ENCODE results near the gene METTL1.
"Not testable (repeated sequence)": the region's sequence is repeated elsewhere in the genome, so short reads cannot be mapped to it uniquely, and the experiment has no call there.

METTL1 gene

DNA sequence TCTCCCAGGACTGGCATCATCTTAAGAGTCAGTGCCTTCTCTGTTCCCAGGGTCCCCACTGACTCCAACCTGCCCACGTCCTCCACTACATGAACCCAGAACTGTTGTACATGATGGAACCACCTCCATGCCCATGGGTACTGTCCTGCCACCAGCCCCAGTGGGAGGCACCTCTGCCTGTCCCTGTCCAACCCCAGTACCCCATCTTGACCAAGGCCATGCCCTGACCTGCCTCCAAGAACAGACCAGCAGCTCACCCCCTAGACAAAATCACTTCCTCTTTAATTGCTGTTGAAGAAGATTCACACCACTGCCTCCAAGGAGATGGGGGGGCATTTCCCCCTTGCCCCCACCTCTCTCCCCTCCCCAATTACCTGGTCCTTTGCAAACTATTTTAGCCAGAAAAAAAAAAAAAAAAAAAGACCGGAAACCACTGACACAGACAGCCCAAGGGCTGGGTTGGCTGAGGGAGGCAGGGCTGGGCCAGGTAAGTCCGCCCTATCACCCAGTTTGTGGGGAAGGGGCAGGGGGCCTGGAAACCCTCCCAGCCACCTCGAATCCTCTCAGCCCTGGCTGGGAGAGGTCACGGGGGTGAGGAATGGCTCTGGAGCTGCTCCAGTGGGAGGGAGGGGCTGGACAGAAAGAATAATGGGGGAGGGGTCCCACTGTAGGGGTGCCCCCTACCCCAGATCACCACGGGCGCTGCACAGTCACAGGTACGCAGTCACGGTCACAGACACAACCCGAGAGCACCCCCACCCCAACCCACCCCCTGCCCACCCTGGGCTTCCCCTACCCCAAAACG lies 46.8 kb downstream of the METTL1 start:
- TF ChIP-seq, protein P1, sequence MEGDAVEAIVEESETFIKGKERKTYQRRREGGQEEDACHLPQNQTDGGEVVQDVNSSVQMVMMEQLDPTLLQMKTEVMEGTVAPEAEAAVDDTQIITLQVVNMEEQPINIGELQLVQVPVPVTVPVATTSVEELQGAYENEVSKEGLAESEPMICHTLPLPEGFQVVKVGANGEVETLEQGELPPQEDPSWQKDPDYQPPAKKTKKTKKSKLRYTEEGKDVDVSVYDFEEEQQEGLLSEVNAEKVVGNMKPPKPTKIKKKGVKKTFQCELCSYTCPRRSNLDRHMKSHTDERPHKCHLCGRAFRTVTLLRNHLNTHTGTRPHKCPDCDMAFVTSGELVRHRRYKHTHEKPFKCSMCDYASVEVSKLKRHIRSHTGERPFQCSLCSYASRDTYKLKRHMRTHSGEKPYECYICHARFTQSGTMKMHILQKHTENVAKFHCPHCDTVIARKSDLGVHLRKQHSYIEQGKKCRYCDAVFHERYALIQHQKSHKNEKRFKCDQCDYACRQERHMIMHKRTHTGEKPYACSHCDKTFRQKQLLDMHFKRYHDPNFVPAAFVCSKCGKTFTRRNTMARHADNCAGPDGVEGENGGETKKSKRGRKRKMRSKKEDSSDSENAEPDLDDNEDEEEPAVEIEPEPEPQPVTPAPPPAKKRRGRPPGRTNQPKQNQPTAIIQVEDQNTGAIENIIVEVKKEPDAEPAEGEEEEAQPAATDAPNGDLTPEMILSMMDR (IDR thresholded peaks at IDR 0.05; ENCODE audit: low read depth, low read length), result no peak
- DNase-seq (ENCODE audit: extremely low read depth, low read depth), result no peak

DNA sequence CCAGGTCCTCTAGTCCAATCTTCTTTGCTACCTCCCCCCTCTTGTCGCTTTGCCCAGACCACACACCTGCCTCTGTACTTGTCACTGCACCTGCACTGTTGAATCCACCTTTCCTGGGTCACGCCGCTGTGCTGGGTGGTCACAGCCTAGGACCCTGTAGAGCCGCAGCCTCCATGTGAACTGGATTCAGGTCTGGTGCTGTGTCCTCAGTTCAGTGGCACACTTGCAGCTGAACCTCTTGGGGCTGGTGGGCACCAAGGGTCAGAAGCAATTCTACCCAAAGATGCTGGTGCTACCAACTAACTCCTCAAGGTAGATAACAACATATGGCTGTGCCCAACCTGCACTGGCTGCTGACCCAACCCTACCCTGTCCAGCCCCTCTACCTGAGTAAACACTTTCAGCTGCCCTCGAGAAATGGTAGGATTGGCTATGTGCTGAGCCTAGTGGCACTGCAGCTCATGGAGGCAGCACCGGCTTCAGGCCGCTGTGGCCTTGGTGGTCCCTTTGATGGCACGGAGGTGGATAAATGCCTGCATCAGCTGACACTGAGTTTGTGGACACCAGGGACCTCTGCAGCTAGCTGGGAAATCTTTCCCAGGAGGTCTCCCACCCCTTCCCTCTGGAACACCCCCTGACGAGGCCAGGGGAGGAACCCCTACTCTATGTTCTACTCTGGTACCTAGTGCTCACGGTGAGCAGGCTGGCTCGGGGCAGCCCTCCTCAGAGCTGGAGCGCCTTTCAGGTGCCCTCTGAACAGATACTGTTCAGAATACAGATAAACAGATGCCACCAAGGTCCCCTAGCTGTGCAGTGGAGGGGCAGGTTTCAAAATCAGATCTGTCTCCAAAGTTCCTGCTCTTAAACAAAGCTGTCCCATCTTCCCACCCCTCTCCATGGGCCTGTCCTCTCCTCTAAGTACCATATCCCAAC lies 47.6 kb downstream of the METTL1 start:
- TF ChIP-seq, protein P1 (IDR thresholded peaks at IDR 0.05; ENCODE audit: low read depth, low read length), result no peak
- DNase-seq (ENCODE audit: extremely low read depth, low read depth), result no peak

DNA sequence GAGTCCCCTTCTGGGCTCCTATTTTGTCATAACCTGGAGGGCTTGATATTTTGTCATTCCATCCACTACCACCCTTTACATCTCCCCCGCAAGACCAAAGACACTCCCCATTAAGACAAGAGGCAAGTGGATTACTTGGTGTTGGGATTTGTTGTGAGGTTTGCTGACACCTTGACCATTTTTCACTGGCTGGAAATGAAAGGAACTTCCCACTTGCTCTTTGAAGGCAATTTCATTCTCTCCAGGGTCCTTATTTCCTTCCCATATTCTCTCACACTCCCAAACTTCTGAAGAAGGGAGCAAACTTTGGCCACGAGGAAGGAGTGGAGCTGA lies 48.3 kb downstream of the METTL1 start:
- TF ChIP-seq, protein P1 (IDR thresholded peaks at IDR 0.05; ENCODE audit: low read depth, low read length), result no peak
- no peak for DNase-seq (ENCODE audit: extremely low read depth, low read depth)

DNA sequence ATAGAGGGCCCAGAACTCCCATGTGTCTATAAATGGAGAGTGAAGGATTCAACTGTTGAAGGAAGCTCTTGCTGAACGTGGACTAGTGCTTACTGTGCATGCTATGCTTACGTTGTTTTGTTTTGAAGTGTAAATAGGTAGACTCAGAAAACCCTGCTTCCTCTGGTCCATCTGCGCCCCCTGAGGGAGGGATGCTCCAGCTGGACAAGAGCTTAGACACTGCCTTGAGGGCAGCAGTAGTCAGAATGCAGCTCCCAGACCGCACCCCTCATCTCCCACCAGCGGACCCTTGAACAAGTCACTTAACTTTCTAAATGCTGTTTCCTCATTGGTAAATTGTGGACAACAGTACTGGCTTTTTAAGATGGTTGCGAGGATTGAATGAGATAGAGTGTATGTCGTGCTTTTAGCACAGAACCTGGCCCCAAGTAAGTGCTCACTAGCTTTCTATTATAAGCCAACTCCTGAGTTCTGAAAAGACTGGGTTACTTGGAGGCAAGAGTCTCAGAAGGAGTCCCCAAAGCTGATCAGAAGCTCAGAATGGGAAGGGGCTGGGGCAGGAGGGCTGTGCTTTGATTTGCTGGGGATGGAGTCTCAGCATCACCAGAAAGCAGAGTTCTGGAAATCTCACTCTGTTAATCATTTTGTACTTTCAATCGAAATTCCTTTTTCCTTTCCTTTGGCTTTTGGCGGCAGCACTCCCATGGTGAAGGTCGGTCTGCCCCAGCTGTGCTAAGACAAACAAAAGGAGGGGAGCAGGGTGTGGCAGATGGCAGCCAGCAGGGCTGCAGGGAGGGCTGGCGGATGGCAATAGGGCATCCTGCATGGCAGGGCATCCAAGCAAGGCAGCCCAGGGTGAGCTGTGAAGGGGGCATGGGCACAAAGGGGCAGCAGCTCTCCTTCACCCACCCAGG lies 48.9 kb downstream of the METTL1 start:
- no peak for DNase-seq (ENCODE audit: extremely low read depth, low read depth)
- TF ChIP-seq, protein P1 (IDR thresholded peaks at IDR 0.05; ENCODE audit: low read depth, low read length), result no peak

DNA sequence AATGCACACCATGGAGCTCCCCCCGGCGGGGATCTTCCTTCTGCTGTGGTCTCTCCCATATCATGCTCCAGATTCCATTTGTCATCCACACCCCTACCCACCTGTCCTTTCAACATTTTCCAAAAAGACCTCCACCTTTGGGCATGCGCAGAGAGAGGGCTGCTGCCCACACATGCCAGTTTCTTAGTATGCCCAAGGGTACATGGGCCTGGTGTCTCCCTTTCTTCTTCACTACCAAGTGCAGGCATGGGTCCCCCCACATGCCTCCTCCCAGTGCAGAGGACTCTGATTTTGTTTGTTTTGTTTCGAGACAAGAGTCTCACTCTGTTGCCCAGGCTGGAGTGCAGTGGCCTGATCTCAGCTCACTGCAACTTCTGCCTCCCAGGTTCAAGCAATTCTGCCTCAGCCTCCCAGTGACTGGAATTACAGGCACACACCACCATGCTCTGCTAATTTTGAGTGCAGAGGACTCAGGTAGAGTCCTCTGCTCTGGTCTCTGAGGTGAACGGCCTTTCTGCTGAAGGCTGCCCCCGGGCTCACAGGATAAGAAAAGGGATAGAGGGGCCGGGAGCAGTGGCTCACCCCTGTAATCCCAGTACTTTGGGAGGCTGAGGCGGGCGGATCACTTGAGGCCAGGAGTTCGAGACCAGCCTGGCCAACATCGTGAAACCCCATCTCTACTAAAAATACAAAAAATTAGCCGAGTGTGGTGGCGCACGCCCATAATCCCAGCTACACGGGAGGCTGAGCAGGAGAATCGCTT lies 49.9 kb downstream of the METTL1 start:
- not testable (repeated sequence) for DNase-seq (ENCODE audit: extremely low read depth, low read depth)

DNA sequence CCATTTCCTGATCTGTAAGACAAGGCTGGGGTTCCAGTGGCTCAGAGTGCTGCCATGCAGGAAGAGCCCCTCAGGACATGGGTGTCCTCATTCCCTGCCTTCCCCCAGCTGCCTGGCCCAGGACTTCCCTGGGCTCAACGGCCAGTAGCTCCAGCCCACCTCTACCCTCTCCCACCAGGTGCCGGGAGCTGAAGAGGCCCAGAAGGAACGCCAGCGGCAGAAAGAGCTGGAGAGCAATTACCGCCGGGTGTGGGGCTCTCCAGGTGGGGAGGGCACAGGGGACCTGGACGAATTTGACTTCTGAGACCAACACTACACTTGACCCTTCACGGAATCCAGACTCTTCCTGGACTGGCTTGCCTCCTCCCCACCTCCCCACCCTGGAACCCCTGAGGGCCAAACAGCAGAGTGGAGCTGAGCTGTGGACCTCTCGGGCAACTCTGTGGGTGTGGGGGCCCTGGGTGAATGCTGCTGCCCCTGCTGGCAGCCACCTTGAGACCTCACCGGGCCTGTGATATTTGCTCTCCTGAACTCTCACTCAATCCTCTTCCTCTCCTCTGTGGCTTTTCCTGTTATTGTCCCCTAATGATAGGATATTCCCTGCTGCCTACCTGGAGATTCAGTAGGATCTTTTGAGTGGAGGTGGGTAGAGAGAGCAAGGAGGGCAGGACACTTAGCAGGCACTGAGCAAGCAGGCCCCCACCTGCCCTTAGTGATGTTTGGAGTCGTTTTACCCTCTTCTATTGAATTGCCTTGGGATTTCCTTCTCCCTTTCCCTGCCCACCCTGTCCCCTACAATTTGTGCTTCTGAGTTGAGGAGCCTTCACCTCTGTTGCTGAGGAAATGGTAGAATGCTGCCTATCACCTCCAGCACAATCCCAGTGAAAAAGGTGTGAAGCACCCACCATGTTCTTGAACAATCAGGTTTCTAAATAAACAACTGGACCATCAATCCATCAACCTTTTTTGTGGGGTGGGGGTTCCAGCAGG lies 51.0 kb downstream of the METTL1 start:
- TF ChIP-seq, protein P1 (IDR thresholded peaks at IDR 0.05; ENCODE audit: low read depth, low read length), result no peak
- DNase-seq (ENCODE audit: extremely low read depth, low read depth), result no peak
